Measurements from ENCODE around the gene LPIN1. TPM values are rescaled to one million over a fixed set of nuclear protein-coding genes. Genes with fewer than 3 reads are reported as not detected.

LPIN1 gene
- polyA plus RNA-seq, 2 of the 4 experiments (the other 2 are of a cell fraction), result 19.2 to 27.5 TPM

DNA sequence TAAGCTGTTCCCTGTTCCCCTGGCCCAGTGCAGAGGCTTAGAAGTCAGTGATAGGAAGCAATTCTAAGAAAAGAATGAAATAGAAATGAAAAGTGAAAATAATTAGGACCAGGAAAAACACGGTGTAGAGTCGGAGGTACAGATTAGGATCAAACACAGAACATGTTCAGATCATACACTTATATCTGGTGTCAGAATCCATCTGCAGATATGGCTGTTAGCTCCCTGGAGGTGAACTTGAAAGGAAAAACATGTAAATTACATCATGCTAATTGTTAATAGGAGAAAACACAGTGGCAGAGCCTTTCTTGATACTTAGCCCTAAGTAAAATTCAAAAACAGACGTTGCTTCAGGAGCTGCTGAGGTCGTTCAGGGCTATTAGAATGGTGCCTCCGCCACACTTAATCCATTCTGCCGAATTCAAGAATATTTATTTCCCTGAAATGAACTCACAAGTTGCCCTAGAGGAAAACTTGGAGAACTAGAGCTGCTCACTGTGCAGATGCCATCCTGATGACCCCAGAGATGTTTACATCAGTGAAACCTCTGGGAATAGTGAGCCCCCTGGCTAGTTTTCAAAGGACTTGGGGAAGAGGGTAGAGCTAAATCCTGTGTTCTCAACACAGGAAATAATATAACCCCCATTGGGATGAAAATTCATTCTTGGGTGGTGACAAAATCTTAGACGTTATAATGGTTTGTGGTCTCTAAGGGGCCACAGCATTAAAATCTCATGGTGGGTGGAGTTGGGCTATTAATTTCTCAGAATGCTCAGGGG, 27.5 kb downstream of the LPIN1 start:
- no peak for TF ChIP-seq MAFK (IDR thresholded peaks at IDR 0.05; ENCODE audit: partially characterized antibody)
- no peak for TF ChIP-seq GATA3 (IDR thresholded peaks at IDR 0.05; ENCODE audit: borderline replicate concordance)
- no peak for TF ChIP-seq SMC3 (IDR thresholded peaks at IDR 0.05)
- no peak for TF ChIP-seq MAZ (IDR thresholded peaks at IDR 0.05; ENCODE audit: borderline replicate concordance, low read depth, low read length)
- TF ChIP-seq KDM1A (IDR thresholded peaks at IDR 0.05; ENCODE audit: low read depth), result no peak
- no peak for TF ChIP-seq RNF2 (IDR thresholded peaks at IDR 0.05; ENCODE audit: borderline replicate concordance, low read depth)
- no peak for TF ChIP-seq ZFP36 (IDR thresholded peaks at IDR 0.05; ENCODE audit: borderline replicate concordance, partially characterized antibody)
- FAIRE-seq (no peak), DNase-seq (ENCODE audit: low read depth in 1 of 2, low spot score in 1 of 2) (no peak), ATAC-seq (no peak)
- POLR2A ChIA-PET, result no interaction called here
- Histone ChIP-seq H3K9me3 (no peaks in the 10 kb centered on the region), H3K4me3 (no peak overlapping the region), H3K4me2 (no peak overlapping the region), H3K27ac (no peak overlapping the region), H3K4me1 (0 out of 3 replicates have a peak, but pooled peaks cover 2% of the 10 kb centered on the region)
- CTCF ChIA-PET, result interaction anchor here (0.7 to 2.8 kb wide), 7 partner anchors 9 to 641 kb away, joined by 3 to 17 read pairs (median 4); a partner anchor contains a TSS
- WGBS (ENCODE audit: missing lambda C conversion rate), result 86% methylated on average over 7 of the region's 7 CpGs

DNA sequence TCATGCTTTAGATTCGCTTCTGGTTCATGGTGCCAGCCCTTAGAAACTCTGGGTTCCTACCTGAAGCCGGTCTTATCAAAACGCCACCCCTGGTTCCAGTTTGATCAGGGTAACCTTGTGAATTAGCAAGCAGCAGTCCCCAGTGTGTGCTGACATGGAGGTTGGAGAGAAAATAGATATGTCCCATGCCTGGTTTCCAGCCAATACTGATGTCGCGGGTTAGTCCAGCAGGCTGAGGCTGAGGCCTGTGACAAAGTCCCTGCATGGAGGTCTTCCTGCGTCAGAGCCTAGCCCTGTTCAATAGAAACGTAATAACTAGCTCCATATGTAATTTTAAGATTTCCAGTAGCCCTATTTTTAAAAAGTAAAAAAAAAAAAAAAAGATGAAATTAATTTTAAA, 28.2 kb downstream of the LPIN1 start:
- 74% methylated on average over 7 of the region's 7 CpGs for WGBS (ENCODE audit: missing lambda C conversion rate)
- no peak for FAIRE-seq
- no peak for DNase-seq (ENCODE audit: low read depth in 1 of 2, low spot score in 1 of 2)
- ATAC-seq, result no peak
- no peaks in the 10 kb centered on the region for H3K9me3 ChIP-seq
- no peak overlapping the region for H3K4me3 ChIP-seq
- H3K27ac ChIP-seq, result no peak overlapping the region
- CTCF ChIA-PET, result interaction anchor here (0.9 to 2.8 kb wide), 7 partner anchors 11 to 642 kb away, joined by 3 to 17 read pairs (median 3); a partner anchor contains a TSS
- H3K4me2 ChIP-seq, result no peak overlapping the region
- 0 out of 3 replicates have a peak, but pooled peaks cover 3% of the 10 kb centered on the region for H3K4me1 ChIP-seq
- TF ChIP-seq PHF8 (IDR thresholded peaks at IDR 0.05; ENCODE audit: borderline replicate concordance, low read depth) (no peak), SREBF2 (IDR thresholded peaks at IDR 0.05) (no peak), FOXS1 (CRISPR knock-in tag; IDR thresholded peaks at IDR 0.05) (no peak), CBX2 (IDR thresholded peaks at IDR 0.05; ENCODE audit: borderline replicate concordance, low read depth) (no peak), BHLHE40 (IDR thresholded peaks at IDR 0.05; ENCODE audit: low read depth, low read length) (no peak), EP300 (IDR thresholded peaks at IDR 0.05) (no peak), USF2 (IDR thresholded peaks at IDR 0.05) (no peak), HOXB13 (CRISPR knock-in tag; IDR thresholded peaks at IDR 0.05; ENCODE audit: low read depth) (no peak), ZSCAN20 (CRISPR knock-in tag; IDR thresholded peaks at IDR 0.05) (no peak), KDM5A (IDR thresholded peaks at IDR 0.05) (no peak), EHF (CRISPR knock-in tag; IDR thresholded peaks at IDR 0.05) (no peak)
- TF ChIP-seq, protein P1, sequence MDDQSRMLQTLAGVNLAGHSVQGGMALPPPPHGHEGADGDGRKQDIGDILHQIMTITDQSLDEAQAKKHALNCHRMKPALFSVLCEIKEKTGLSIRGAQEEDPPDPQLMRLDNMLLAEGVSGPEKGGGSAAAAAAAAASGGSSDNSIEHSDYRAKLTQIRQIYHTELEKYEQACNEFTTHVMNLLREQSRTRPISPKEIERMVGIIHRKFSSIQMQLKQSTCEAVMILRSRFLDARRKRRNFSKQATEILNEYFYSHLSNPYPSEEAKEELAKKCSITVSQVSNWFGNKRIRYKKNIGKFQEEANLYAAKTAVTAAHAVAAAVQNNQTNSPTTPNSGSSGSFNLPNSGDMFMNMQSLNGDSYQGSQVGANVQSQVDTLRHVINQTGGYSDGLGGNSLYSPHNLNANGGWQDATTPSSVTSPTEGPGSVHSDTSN (IDR thresholded peaks at IDR 0.05), result no peak
- POLR2A ChIA-PET, result interaction anchor here (0.6 kb wide), 1 partner anchor 150 kb away, joined by 3 read pairs; no protein-coding TSS in a partner anchor

DNA sequence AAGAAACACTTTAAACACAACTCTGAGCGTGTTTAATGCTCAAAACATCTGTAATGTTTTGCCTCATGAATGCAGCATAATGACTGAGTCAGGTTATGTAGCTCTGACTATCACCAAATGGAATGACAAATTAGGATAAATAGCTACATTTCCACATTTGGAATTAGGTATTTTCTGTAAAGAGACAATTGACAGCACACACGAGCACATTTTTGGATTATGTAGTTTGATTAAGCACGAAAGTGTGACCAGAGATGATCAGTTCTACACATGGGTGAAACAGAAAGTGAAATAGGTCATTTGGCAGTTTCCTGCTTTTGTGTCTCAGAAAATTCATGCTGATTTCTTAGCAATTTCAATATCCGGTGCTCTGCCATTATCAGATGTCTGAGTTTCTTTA, 29.0 kb downstream of the LPIN1 start:
- ChIA-PET CTCF (interaction anchor here (0.9 to 2.8 kb wide), 5 partner anchors 10 to 93 kb away, joined by 3 to 17 read pairs (median 13); no protein-coding TSS in a partner anchor), POLR2A (interaction anchor here (0.6 kb wide), 1 partner anchor 150 kb away, joined by 3 read pairs; no protein-coding TSS in a partner anchor)
- Histone ChIP-seq H3K4me3 (no peak overlapping the region), H3K4me1 (0 out of 3 replicates have a peak, but pooled peaks cover 3% of the 10 kb centered on the region), H3K9me3 (no peaks in the 10 kb centered on the region), H3K4me2 (no peak overlapping the region), H3K27ac (no peak overlapping the region)
- DNase-seq (ENCODE audit: low read depth in 1 of 2, low spot score in 1 of 2) (no peak), ATAC-seq (no peak), FAIRE-seq (no peak)
- TF ChIP-seq, protein P2, sequence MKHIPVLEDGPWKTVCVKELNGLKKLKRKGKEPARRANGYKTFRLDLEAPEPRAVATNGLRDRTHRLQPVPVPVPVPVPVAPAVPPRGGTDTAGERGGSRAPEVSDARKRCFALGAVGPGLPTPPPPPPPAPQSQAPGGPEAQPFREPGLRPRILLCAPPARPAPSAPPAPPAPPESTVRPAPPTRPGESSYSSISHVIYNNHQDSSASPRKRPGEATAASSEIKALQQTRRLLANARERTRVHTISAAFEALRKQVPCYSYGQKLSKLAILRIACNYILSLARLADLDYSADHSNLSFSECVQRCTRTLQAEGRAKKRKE (CRISPR knock-in tag; IDR thresholded peaks at IDR 0.05; ENCODE audit: low read depth), result no peak
- no peak for TF ChIP-seq POLR2A (IDR thresholded peaks at IDR 0.05; ENCODE audit: low read length)
- TF ChIP-seq HOXB13 (CRISPR knock-in tag; IDR thresholded peaks at IDR 0.05; ENCODE audit: low read depth), result no peak
- TF ChIP-seq KDM1A (IDR thresholded peaks at IDR 0.05; ENCODE audit: low read depth), result no peak
- TF ChIP-seq HDAC2 (IDR thresholded peaks at IDR 0.05), result no peak
- TF ChIP-seq NPAS2 (CRISPR knock-in tag; IDR thresholded peaks at IDR 0.05; ENCODE audit: borderline replicate concordance), result no peak
- TF ChIP-seq CHD4 (IDR thresholded peaks at IDR 0.05; ENCODE audit: borderline replicate concordance), result no peak
- TF ChIP-seq EP300 (IDR thresholded peaks at IDR 0.05), result no peak
- TF ChIP-seq HEYL (CRISPR knock-in tag; IDR thresholded peaks at IDR 0.05), result no peak
- WGBS (ENCODE audit: missing lambda C conversion rate), result 84% methylated on average over 4 of the region's 4 CpGs

Measured in A549 (cell line).